NOMO-1 treated with dmso at 0.1 percent for 144 hours (cell line): ENCODE results near the gene COMMD4.
"Not testable (repeated sequence)": the region's sequence is repeated elsewhere in the genome, so short reads cannot be mapped to it uniquely, and the experiment has no call there.

Source experiments
- DNase-seq: peaks from one replicate; lab custom pipeline; 2025; ENCODE audit not compliant: unreplicated experiment; lab: John Stamatoyannopoulos, UW

Gene COMMD4

DNA sequence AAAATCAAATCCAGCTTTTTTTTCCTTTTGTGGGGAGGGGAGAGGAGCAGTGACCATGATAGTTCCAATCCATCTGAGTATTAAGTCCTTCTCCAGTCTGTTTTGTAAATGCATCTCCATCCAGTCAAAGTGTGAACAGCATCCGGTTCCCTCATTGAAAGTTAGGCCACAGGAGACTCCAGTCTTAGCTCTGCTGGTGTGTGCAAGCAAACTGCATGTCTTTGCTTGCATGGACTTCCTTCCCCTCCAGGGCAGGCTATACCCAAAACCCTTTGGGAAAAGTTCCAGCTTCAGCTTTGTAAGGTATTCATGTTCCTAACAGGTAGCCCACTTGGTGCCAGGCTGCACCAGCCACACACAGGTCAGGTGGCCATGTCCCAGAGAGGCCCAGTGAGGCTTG lies 35.6 kb downstream of the COMMD4 start:
- no peak for DNase-seq

- no peak for DNase-seq
Observed at GRCh38 chr15:75371901-75372688, 36.2 kb downstream of the COMMD4 start.

DNA sequence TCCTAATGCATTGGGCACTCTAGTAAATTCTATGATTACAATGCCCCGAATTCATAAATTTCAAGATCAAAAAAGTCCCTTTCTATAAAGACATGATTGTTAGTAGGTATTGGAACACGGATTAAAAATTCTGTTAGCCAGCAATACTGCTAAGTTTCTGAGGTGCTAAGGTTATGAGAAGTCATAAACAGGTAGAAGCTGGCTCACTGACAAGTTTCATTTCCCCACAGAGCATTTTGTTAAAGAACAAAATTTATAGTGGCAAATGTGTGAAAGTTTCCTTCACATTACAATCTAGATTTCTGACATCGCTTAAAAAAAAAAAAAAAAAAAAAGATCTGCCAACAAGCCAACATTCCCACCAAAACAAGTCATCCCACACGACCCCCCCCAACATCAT lies 44.9 kb downstream of the COMMD4 start:
- DNase-seq = no peak

GRCh38 chr15:75383986-75384385 lies 48.1 kb downstream of the COMMD4 start:
- DNase-seq = not testable (repeated sequence)
